Embryonic facial prominence (tissue), 1 donor: ENCODE measurements around the gene SHISA9.

Source experiments
- DNase-seq: peaks from one replicate; pipeline ENCODE4 v3.0.0-alpha.2; 2016; ENCODE audit errors: extremely low spot score

SHISA9 gene

GRCh38 chr16:12951976-12952375 is 50.6 kb downstream of the SHISA9 start:
- no peak for DNase-seq

GRCh38 chr16:12958366-12958765 is 57.0 kb downstream of the SHISA9 start:
- DNase-seq, result no peak

DNA sequence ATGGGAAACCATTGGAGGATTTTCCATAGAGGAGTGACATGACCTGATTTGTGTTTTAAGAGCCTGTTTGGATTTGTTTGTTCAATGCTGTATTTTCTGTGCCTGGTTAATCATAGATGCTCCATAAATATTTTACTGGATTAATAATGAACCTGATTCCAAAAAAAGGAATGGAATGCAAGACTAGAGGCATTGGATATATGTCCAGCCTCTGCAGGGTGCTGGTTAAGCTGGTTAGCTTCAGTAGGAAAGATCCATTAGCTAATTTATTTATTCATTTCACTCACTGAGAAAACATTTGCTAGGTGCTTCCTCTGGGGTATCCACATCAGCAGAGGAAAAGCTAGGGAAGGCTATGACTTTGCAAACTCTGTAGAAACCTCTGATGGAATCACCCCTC is 57.7 kb downstream of the SHISA9 start:
- no peak for DNase-seq

DNA sequence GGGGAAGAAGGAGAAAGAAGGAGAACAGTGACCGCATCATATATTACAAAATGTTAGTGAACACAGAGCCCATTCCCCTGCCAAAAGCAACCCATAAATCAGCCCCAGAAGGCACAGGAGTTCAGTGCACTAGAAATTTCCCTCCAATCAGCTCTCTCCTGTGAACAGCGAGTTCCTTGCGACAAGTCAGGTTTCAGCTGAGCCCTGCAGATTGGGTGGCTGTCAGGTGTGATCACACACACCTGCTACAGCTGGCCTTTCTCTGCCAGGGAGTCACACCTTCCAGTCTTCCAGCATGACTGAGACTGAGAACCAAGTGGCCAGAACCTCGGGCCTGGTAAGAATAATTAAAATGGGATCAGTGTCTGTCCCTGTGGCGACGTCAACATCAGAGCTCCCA is 60.2 kb downstream of the SHISA9 start:
- DNase-seq, result no peak

DNA sequence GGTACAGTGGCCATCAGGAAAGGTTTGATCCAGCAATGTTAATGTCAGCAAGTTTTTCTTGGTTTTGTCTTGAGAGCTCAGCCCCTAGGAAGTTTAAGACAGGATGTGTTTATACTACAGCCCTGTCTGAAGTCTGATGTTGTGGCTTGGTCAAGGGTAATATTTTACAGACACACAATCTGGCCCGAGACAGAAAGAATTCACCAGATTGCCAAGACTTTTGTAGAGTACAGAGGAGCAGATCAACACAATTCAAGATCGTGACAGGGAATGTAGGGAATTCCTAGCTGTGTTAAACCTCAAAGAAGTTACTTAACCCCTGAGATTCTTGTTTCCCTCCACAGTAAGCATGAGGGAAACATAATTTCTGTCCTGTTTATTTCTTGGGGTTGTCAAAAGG is 63.1 kb downstream of the SHISA9 start:
- no peak for DNase-seq

DNA sequence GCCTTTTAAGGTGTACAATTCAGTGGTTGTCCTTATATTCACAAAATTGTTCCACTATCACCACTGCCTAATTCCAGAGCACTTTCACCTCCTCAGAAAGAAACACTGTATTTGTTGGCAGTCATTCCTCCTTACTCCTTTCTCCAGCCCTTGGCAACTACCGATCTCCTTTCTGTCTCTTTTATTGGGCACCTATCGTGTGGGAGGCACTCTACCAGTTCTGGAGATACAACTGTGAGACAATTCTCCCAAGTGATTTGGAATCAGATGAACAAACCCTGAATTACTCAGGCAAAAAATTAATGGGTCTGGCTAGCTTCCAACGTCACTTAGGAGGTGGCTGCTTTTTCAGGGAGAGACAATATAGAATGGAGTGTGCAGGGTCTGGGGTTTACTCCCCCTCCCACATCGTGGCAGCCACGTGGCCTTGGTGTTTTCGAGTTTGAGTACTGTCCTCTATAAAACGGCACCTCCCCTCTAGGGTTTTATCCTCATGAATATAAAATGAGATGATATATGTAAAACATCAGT is 63.9 kb downstream of the SHISA9 start:
- DNase-seq, result no peak

GRCh38 chr16:12971241-12971640 is 69.8 kb downstream of the SHISA9 start:
- no peak for DNase-seq

DNA sequence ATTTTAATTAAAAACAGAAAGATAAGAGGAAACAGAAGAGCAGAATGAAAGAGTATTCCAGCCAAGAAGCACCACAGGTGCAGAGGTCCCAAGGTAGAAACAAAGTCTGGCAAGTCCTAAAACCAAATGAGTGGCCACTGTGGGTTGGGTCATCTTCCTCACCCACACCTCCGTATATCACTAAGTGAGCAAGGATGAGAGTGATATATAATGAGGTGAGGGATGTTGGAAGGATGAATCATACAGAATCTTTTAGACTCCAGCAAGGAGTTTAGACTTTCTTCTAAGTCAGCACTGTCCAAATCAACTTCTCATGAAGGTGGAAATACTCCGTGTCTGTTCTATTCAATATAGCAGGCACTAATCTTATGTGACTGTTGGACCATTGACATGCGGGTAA is 70.8 kb downstream of the SHISA9 start:
- no peak for DNase-seq

DNA sequence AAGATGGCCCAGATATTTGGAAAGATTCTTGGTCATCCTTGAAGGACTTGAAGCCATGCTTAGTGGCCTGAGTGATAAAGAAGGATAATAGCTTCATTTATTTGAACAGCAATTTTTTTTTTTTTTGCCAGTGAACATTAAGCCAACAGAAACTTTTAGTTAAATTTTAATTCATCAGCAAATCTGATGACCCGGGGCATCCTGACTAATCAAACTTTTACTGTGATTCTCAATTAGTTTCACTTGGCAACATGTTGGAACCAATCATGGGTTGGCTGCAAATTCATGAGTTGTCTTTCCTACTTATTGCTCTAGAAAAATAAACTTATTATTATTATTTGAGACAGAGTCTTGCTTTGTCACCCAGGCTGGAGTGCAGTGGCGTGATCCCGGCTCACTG is 74.4 kb downstream of the SHISA9 start:
- DNase-seq, result no peak

DNA sequence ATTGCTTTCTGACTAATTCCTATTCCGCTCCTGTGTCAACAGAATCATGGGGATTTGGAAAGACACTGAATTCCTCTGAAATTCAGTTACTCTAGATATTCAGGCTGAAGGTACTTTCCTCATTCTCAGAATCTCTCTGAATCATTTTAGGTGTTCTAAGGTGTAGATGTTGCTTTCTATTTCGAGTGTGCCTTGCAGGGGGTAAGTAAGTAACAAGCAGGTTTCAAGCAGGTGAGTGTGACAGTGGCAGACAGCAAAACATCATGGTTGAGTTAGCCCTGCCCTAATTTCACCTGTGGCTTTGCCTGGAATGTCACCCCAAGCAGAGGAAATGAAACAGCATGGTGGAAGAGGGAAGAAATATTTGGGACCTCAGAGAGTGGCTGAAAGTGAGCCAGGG is 75.1 kb downstream of the SHISA9 start:
- DNase-seq, result no peak

DNA sequence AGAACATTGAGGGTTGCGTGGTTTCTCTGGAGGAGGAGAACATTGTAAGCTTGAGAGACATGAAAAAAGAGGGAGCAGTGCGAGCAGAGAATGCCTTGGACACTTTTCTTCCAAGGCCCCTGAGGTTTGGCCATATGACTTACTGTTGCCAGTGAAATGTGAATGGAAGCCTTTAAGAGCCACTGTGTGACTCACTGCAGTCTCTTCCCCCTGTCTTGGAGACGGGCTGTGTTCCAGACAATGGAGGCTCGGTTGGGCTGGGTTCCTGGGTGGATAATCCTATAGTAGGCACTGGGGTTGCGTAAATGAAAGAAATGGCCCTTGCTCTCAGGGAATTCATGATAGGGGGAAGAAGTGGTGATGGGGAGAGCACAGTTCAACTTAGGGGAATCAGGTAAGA is 75.5 kb downstream of the SHISA9 start:
- no peak for DNase-seq

DNA sequence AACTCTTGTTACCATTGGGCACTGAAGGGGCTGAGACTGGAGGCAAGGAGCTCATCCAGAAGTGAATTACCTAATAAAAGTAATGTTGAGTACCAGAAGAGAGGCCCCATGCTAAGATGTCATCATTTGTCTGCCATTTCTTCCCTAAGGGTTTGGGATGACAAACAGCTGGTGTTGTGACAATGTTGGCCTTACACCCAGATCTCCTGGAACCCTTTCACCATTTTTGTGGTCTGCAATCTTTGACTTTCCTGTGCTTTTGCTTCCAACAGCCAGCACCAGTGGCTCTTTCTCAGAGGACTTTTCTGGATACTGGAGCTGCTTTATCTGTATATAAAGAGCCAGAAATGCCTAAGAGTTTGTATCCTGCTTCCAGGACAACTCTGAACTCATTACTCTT is 84.1 kb downstream of the SHISA9 start:
- DNase-seq, result no peak

DNA sequence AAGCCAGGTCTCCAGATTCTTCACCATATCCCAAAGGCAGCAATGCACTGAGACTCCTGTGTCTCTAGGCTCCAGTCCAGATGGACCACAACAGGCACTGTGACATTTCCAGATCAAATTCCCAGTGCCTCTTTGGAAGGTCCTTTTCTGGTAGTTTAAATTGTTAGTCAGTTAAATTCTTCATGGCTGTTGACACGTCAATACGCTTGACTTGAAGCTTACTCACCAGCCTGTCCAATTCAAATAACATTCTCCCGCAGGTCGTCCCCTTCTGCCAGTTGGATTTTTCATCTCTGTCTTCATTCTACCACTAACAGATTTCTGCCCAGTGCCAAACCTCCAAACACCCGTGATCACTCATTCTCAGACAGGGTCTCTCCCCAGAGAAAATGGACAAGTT is 86.7 kb downstream of the SHISA9 start:
- DNase-seq, result no peak

- DNase-seq, result no peak
Observed at GRCh38 chr16:12992066-12992465, 90.7 kb downstream of the SHISA9 start.

DNA sequence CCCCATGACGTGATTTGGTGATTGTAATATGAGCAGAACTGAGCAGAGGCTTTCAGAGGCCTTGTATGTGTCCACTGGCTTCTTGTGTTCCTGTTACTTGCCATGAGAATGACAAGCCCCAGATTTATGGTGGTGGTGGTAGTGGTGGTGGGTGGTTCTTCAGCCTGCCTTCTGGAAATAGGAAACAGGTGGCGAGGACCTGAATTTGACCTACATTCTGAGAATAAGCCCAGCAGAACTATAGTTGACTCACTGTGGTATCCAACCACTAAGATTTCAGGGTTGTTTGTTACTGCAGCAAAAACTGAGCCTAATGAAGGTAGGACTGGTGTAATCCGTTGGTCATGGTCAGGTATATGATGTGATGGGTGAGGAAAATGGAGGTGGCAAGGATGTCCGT is 93.0 kb downstream of the SHISA9 start:
- DNase-seq, result no peak

DNA sequence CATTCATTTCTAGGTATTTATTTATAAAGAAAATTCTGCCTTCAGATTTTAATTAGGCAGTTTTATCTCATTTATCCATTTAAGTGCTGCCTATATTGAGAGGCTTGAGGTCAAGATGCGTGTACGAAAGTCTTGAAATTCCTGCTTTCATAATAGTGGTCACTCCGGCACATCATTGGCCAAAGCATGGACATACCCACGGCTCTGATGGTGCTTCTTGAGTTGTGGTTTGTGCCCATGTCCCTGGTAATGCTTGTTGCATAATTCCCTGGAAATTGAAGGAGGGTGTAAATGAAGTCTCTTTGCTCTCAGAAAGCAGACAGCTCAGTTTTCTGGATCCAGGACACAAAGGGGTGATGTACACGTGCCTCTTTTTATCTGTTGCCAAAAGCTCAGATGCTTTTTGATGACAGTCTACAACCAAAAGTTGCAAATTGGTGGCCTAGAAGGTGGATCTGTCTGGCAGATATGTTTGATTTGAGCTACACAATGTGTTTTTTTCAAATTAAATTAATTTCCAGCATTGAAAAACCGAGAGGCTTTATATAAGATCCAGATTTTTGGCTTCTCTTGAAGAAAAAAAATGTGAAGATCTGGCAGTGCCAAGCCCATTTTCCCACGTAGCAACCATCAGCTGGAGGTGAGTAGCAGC is 94.4 kb downstream of the SHISA9 start:
- no peak for DNase-seq

GRCh38 chr16:12998361-12999085 is 97.1 kb downstream of the SHISA9 start:
- DNase-seq, result no peak

DNA sequence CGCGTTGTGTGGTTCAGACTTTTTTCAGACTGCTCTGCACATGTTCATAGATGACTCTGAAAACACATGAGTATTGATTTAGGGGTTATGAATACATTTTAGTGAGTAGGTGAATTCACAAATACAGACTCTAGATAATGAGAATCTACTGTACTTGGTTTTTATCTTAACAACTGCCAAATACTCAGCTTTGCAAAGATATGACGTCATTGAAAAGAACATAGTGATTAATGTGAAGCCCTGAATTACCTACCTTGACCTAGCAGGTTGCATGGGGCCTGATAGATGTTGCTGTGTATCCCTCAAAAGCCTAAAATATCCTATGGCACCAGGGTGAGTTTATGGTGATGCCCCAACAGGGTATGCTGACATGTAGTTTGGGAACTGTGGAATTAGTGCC is 98.0 kb downstream of the SHISA9 start:
- no peak for DNase-seq

- no peak for DNase-seq
Observed at GRCh38 chr16:13005721-13006247, 104.4 kb downstream of the SHISA9 start.

DNA sequence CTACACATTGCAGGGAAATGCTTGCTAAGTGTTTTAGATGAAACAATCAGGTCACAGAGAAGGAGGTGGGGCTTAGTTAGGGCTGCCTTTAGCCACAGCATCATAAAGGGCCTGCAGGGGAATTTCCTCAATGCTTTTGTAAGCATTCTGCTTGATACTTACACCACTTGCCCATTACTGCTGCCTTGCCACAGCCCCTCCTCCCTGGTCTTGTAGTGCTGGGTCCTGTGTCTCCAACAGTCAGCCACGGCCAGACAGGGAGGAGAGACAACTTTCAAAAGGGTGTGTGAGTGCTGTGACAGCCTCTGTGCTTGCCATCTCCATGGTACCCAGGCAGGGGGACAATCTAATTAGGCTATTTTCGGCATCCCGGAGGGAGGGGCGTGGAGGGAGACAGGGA is 111.2 kb downstream of the SHISA9 start:
- DNase-seq, result no peak

- no peak for DNase-seq
Observed at GRCh38 chr16:13013043-13013442, 111.6 kb downstream of the SHISA9 start.

- no peak for DNase-seq
Observed at GRCh38 chr16:13014476-13014875, 113.1 kb downstream of the SHISA9 start.

DNA sequence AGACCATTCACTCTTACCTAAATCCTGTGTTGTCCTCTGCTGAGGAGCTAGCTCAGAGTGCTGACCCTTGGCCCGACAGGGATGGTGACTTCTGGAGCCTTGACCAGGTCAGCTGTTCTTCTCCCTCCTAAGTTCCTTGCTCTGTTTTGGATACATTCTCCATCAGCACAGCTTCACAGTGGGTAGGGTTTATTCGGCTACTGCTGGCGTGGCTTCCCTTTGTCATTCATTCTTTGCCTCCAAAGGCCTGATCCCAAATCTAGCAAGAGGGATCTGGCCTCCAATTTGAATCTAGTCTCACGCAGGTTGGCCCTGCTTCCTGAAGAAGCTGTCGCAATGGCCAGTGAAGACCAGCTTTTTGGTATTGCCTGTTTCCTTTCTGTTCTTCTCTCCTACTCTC is 116.6 kb downstream of the SHISA9 start:
- no peak for DNase-seq
